Measurements from ENCODE around the gene CHRNE.

DNA sequence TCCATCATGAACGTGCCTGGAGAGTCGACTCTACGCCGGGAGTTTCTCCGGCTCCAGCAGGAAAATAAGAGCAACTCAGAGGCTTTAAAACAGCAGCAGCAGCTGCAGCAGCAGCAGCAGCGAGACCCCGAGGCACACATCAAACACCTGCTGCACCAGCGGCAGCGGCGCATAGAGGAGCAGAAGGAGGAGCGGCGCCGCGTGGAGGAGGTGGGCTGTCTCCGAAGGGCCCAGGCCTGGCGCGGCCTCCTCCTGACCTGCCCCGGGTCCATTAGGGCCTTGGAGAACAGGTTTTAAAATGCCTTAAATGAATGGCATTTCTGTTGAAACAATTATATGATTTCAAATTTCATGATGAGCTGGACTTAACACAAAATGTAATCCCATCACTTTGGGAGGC lies 15.3 kb downstream of the CHRNE start:
- TF ChIP-seq, protein P1, sequence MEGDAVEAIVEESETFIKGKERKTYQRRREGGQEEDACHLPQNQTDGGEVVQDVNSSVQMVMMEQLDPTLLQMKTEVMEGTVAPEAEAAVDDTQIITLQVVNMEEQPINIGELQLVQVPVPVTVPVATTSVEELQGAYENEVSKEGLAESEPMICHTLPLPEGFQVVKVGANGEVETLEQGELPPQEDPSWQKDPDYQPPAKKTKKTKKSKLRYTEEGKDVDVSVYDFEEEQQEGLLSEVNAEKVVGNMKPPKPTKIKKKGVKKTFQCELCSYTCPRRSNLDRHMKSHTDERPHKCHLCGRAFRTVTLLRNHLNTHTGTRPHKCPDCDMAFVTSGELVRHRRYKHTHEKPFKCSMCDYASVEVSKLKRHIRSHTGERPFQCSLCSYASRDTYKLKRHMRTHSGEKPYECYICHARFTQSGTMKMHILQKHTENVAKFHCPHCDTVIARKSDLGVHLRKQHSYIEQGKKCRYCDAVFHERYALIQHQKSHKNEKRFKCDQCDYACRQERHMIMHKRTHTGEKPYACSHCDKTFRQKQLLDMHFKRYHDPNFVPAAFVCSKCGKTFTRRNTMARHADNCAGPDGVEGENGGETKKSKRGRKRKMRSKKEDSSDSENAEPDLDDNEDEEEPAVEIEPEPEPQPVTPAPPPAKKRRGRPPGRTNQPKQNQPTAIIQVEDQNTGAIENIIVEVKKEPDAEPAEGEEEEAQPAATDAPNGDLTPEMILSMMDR (IDR thresholded peaks at IDR 0.05), result no peak
- no peak for TF ChIP-seq EZH2 (IDR thresholded peaks at IDR 0.05; ENCODE audit: borderline replicate concordance, insufficient read depth, low read depth, low read length, poor library complexity, severe bottlenecking)

Measured in B cell (primary cell).